Astrocyte (in vitro differentiated cells and primary cell): ENCODE results near the gene ADIPOR2. TPM values are rescaled to one million over a fixed set of nuclear protein-coding genes. Genes with fewer than 3 reads are reported as not detected.

Source experiments
- DNase-seq: peaks from one replicate; pipeline ENCODE4 v3.0.0-alpha.2; 2010; ENCODE audit warnings: low read depth
- FAIRE-seq: peaks from 2 replicates; lab custom pipeline; 2011; peaks lifted over from hg19 to GRCh38; lab: Jason Lieb, UNC
- H2AFZ ChIP-seq: 2 replicates; pipeline ENCODE4 v1.6.0; 2012; ENCODE audit warnings: low read depth, low read length, inconsistent platforms
- H3K27ac ChIP-seq: 2 replicates; pipeline ENCODE4 v1.5.1; 2011; ENCODE audit warnings: low read depth, low read length, inconsistent platforms
- H3K27me3 ChIP-seq: 2 replicates; pipeline ENCODE4 v1.6.0; 2011; ENCODE audit warnings: low read length, inconsistent platforms; ENCODE audit not compliant: insufficient read depth
- H3K36me3 ChIP-seq: 2 replicates; pipeline ENCODE4 v1.5.1; 2011; ENCODE audit warnings: low read length, inconsistent platforms; ENCODE audit not compliant: insufficient read depth
- H3K4me1 ChIP-seq: 2 replicates; pipeline ENCODE4 v1.5.1; 2011; ENCODE audit warnings: low read length, inconsistent platforms; ENCODE audit not compliant: insufficient read depth
- H3K4me2 ChIP-seq: 2 replicates; pipeline ENCODE4 v1.6.0; 2012; ENCODE audit warnings: low read length, inconsistent platforms
- H3K4me3 ChIP-seq: 2 replicates; pipeline ENCODE4 v1.5.1; 2011; ENCODE audit warnings: low read depth, mild to moderate bottlenecking, low read length, inconsistent platforms; ENCODE audit not compliant: insufficient read depth
- H3K79me2 ChIP-seq: 2 replicates; pipeline ENCODE4 v1.6.0; 2012; ENCODE audit warnings: mild to moderate bottlenecking, low read length, inconsistent platforms; ENCODE audit not compliant: insufficient read depth
- H3K9ac ChIP-seq: 2 replicates; pipeline ENCODE4 v1.6.0; 2012; ENCODE audit warnings: mild to moderate bottlenecking, low read length, inconsistent platforms
- H3K9me3 ChIP-seq: 2 replicates; pipeline ENCODE4 v1.5.1; 2012; ENCODE audit warnings: low read depth, mild to moderate bottlenecking, low read length, inconsistent platforms; ENCODE audit not compliant: insufficient read depth
- H4K20me1 ChIP-seq: 2 replicates; pipeline ENCODE4 v1.6.0; 2012; ENCODE audit warnings: low read length, inconsistent platforms; ENCODE audit not compliant: insufficient read depth
- H3K27ac Mint-ChIP-seq: one replicate; pipeline ENCODE4 v1.8.0; 2021; ENCODE audit warnings: mild to moderate bottlenecking, mixed read lengths; ENCODE audit not compliant: unreplicated experiment
- H3K27me3 Mint-ChIP-seq: one replicate; pipeline ENCODE4 v1.8.0; 2021; ENCODE audit warnings: low read depth, mixed read lengths; ENCODE audit not compliant: unreplicated experiment
- H3K36me3 Mint-ChIP-seq: one replicate; pipeline ENCODE4 v1.8.0; 2021; ENCODE audit warnings: low read depth, mixed read lengths; ENCODE audit not compliant: unreplicated experiment
- H3K4me1 Mint-ChIP-seq: one replicate; pipeline ENCODE4 v1.8.0; 2021; ENCODE audit warnings: low read depth, mixed read lengths; ENCODE audit not compliant: unreplicated experiment
- H3K4me3 Mint-ChIP-seq: one replicate; pipeline ENCODE4 v1.8.0; 2021; ENCODE audit warnings: mild to moderate bottlenecking, moderate library complexity, mixed read lengths; ENCODE audit not compliant: unreplicated experiment
- H3K9me3 Mint-ChIP-seq: one replicate; pipeline ENCODE4 v1.8.0; 2021; ENCODE audit warnings: mild to moderate bottlenecking, mixed read lengths; ENCODE audit not compliant: unreplicated experiment
- EZH2 ChIP-seq: IDR thresholded peaks from 2 replicates; pipeline ENCODE4 v1.6.1; 2012; ENCODE audit warnings: mild to moderate bottlenecking, low read length, inconsistent platforms; ENCODE audit not compliant: insufficient read depth
- total RNA-seq: library from RNA; stranded (reverse); gene quantifications from 2 replicates; pipeline ENCODE4 v1.2.1, GENCODE V29; 2021
- TF ChIP-seq, protein P1 (sequence below): IDR thresholded peaks from 2 replicates; pipeline ENCODE4 v1.5.1; 2011; ENCODE audit warnings: low read depth, mild to moderate bottlenecking, inconsistent platforms, low read length, moderate library complexity; ENCODE audit not compliant: insufficient read depth

Gene ADIPOR2
- total RNA-seq, 1 donor from 2014 or later: 56.6 TPM

DNA sequence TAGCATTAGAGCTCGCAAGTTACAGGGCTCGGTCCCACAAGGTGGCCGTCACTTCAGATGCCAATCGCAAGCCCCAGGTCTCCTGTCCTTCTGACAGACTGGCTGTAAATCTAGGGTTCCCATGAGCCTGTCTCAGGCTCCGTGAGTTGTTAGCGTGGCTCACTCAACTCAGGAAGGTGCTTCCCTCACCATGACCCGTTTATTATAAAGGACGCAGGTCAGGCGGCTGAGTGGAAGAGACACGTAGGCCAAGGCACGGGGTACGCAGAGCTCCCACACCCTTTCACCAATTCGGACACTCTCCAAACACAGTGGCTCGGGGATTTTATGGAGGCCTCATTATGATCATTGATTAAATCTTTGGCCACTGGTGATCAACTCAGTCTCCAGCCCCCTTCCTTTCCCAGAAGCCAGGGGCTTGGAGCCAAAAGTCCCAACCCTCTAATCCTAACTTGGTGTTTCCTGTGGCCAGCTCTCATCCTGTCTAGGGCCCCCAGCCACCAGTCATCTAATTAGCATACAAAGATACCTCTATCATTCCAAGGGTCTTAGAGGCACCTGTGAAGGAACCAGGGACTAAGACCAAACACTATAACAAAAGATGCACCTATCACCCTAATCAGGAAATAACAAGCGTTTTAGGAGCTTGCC lies 103.7 kb downstream of the ADIPOR2 start:
- H3K4me3 Mint-ChIP-seq: no peak overlapping the region
- H4K20me1 ChIP-seq: peaks cover 9% of the 10 kb centered on the region
- H3K36me3 Mint-ChIP-seq: peaks cover 2% of the 10 kb centered on the region
- TF ChIP-seq EZH2: no peak
- TF ChIP-seq, protein P1, sequence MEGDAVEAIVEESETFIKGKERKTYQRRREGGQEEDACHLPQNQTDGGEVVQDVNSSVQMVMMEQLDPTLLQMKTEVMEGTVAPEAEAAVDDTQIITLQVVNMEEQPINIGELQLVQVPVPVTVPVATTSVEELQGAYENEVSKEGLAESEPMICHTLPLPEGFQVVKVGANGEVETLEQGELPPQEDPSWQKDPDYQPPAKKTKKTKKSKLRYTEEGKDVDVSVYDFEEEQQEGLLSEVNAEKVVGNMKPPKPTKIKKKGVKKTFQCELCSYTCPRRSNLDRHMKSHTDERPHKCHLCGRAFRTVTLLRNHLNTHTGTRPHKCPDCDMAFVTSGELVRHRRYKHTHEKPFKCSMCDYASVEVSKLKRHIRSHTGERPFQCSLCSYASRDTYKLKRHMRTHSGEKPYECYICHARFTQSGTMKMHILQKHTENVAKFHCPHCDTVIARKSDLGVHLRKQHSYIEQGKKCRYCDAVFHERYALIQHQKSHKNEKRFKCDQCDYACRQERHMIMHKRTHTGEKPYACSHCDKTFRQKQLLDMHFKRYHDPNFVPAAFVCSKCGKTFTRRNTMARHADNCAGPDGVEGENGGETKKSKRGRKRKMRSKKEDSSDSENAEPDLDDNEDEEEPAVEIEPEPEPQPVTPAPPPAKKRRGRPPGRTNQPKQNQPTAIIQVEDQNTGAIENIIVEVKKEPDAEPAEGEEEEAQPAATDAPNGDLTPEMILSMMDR: no peak
- no peak overlapping the region for H3K4me2 ChIP-seq
- no peaks in the 10 kb centered on the region for H3K36me3 ChIP-seq
- H3K9me3 Mint-ChIP-seq: no peaks in the 10 kb centered on the region
- H3K27ac ChIP-seq: no peak overlapping the region
- peaks cover 4% of the 10 kb centered on the region for H3K27me3 Mint-ChIP-seq
- no peaks in the 10 kb centered on the region for H3K79me2 ChIP-seq
- H3K9ac ChIP-seq: no peak overlapping the region
- H3K27me3 ChIP-seq: no peaks in the 10 kb centered on the region
- no peak overlapping the region for H3K4me3 ChIP-seq
- H2AFZ ChIP-seq: no peak overlapping the region
- DNase-seq: no peak
- H3K27ac Mint-ChIP-seq: no peak overlapping the region
- peaks cover 9% of the 10 kb centered on the region for H3K4me1 ChIP-seq
- no peaks in the 10 kb centered on the region for H3K9me3 ChIP-seq
- FAIRE-seq: no peak
- no peaks in the 10 kb centered on the region for H3K4me1 Mint-ChIP-seq

DNA sequence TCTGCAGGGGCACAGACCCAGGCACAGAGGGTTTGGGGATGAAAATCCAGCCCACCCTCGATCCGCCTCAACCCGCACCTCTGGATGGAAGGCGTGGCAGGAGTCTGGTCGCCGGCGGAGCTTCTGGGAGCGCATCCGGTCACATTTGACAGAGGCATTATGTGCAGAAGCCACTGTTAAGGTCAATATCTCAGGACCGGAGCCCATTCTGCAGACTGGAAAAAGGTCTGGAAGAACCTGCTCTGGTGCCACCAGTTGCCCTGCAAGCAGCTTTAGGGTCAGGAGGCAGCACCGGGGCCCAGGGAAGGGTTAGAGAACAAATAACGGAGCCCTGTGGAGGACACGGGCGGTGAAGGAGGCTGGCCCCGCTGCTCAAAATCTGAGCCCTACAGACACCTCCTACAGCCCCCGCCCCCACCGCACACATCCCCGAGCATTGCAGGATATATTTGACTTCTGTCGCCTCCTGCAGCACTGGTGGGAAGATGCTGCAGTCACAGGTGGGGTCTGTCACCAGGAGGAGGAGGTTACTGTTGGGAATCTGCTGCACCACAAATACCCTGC lies 104.4 kb downstream of the ADIPOR2 start:
- FAIRE-seq: no peak
- H3K9ac ChIP-seq: peak overlapping the region; percentile 32
- H3K4me1 ChIP-seq: peaks cover 9% of the 10 kb centered on the region
- Mint-ChIP-seq H3K9me3 (no peaks in the 10 kb centered on the region), H3K4me1 (no peaks in the 10 kb centered on the region), H3K27me3 (peaks cover 4% of the 10 kb centered on the region), H3K4me3 (no peak overlapping the region), H3K36me3 (peaks cover 2% of the 10 kb centered on the region), H3K27ac (no peak overlapping the region)
- no peaks in the 10 kb centered on the region for H3K9me3 ChIP-seq
- H4K20me1 ChIP-seq: peaks cover 8% of the 10 kb centered on the region
- H2AFZ ChIP-seq: peak overlapping the region; percentile 64
- H3K27ac ChIP-seq: no peak overlapping the region
- H3K4me2 ChIP-seq: peak overlapping the region; percentile 89
- no peak for DNase-seq
- TF ChIP-seq, protein P1: no peak
- no peak for TF ChIP-seq EZH2
- no peak overlapping the region for H3K4me3 ChIP-seq
- no peaks in the 10 kb centered on the region for H3K79me2 ChIP-seq
- no peaks in the 10 kb centered on the region for H3K27me3 ChIP-seq
- H3K36me3 ChIP-seq: no peaks in the 10 kb centered on the region
